BLaER1 treated with 17β-estradiol and CSF1 and Interleukin-3, amounts not matched to agents 10 nM and 100 nM (cell line): ENCODE results near the gene BACH2.
"Not testable (repeated sequence)": the region's sequence is repeated elsewhere in the genome, so short reads cannot be mapped to it uniquely, and the experiment has no call there.

Experiments
- H3K27ac ChIP-seq, 11 experiments: shearing (Covaris generic); formaldehyde crosslinking; 2 replicates each; pipeline ENCODE4 v1.8.1; 2022
- H3K27me3 ChIP-seq, 11 experiments: shearing (Covaris generic); formaldehyde crosslinking; 2 replicates each; pipeline ENCODE4 v1.8.1; 2022
- H3K36me3 ChIP-seq, 11 experiments: shearing (Covaris generic); formaldehyde crosslinking; 2 replicates each; pipeline ENCODE4 v1.8.1; 2022
- H3K4me1 ChIP-seq, 10 experiments: shearing (Covaris generic); formaldehyde crosslinking; 2 replicates each; pipeline ENCODE4 v1.8.1; 2022
- H3K4me2 ChIP-seq, 11 experiments: shearing (Covaris generic); formaldehyde crosslinking; 2 replicates each; pipeline ENCODE4 v1.8.1; 2022
- H3K4me3 ChIP-seq, 10 experiments: shearing (Covaris generic); formaldehyde crosslinking; 2 replicates each; pipeline ENCODE4 v1.8.1; 2022
- H3K9ac ChIP-seq, 11 experiments: shearing (Covaris generic); formaldehyde crosslinking; 2 replicates each; pipeline ENCODE4 v1.8.1; 2022
- H3K9me3 ChIP-seq, 11 experiments: shearing (Covaris generic); formaldehyde crosslinking; replicated peaks in 1 of 11; 2 replicates each; pipeline ENCODE4 v1.8.1; 2022
- H4K20me1 ChIP-seq, 11 experiments: shearing (Covaris generic); formaldehyde crosslinking; 2 replicates each; pipeline ENCODE4 v1.8.1; 2022
- Cebpa-rat ChIP-seq, 11 experiments: shearing (Covaris generic); IDR thresholded peaks; 2 replicates each; pipeline ENCODE4 v1.8.1; 2022

Gene BACH2

DNA sequence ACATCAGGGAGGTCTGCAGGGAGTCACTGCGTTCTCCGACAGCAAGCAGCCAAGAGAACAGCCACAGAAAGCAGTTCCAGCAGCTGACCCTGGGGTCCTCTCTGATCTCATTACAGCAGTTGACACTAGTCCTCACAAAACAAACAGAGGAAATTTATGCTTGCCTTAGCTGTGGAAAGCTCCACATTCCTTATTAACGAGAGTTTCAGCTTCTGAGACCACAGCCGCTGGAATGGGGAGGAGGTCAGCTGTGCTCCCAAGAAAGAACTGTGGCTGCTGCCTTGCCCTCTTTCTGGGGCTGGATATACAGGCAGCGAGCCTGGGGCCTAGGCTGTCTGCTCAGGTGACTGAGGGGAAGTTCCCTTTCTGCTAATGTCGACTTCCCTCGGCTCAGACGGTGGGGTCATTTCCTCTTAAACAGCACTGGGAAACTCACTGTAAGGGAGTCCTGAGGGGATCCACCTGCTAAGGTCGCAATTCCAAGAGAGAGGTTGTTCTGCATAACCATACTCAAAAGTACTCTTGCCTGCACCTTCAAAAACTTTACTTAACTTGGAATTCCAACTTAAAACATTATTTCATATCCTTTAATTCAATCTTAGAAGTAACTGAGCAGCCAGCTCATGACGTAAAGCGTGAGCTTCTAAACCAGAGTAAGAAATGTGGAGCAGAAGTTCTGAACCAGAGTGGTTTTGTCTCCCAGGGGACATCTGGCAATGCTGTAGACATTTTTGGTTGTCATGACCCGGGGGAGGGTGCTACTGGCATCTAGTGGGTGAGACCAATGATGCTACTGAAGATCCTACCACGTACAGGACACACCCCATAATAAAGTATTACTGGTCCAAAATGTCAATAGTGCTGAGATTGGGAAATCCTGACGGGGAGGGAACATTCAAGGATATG, 80.3 kb downstream of the BACH2 start:
- Histone ChIP-seq H3K27me3 (no peaks in the 10 kb centered on the region), H3K36me3 (peaks cover 0 to 9% (median 0%) of the 10 kb centered on the region in 11 experiments; a peak in 1 of 22 replicates), H4K20me1 (peaks cover 0 to 94% (median 0%) of the 10 kb centered on the region in 11 experiments; a peak in 3 of 22 replicates), H3K27ac (peak overlapping the region in 8 of 11 experiments; percentile 18 to 49 (median 46); a peak in 13 of 22 replicates), H3K4me2 (peak overlapping the region; percentile 53 to 76 (median 64)), H3K9ac (peak overlapping the region in 2 of 11 experiments; percentile 23 to 39; a peak in 3 of 22 replicates), H3K4me1 (peaks cover 44 to 60% (median 55%) of the 10 kb centered on the region in 10 experiments), H3K9me3 (no peaks in the 10 kb centered on the region), H3K4me3 (no peak overlapping the region)
- no peak for TF ChIP-seq Cebpa-rat (IDR thresholded peaks at IDR 0.05)

DNA sequence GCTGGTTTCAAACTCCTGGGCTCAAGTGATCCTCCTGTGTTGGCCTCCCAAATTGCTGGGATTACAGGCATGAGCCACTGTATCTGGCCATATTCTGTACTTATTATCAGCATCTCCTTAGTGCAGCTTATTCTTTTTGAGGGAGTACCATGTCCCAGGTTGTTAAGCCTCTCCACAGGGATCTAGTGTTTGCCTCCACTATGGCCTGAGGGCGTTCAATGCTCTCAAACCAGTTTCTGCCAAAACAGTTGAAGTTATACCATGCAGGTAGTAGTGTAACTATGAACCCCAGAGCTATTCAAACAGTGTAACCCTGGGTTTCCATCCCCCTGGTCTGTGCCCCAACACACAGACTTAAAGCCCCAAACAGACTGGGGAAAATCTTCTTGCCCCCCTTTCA, 81.7 kb downstream of the BACH2 start:
- H3K9me3 ChIP-seq: no peaks in the 10 kb centered on the region
- no peak overlapping the region for H3K9ac ChIP-seq
- peaks cover 0 to 81% (median 0%) of the 10 kb centered on the region in 11 experiments; a peak in 3 of 22 replicates for H4K20me1 ChIP-seq
- H3K4me3 ChIP-seq: no peak overlapping the region
- 0 out of 22 replicates have a peak overlapping the region, but pooled peaks of 2 of the 11 experiments have one; percentile 7 to 68 for H3K4me2 ChIP-seq
- no peak overlapping the region for H3K27ac ChIP-seq
- no peaks in the 10 kb centered on the region for H3K27me3 ChIP-seq
- peaks cover 44 to 56% (median 46%) of the 10 kb centered on the region in 10 experiments for H3K4me1 ChIP-seq
- H3K36me3 ChIP-seq: peaks cover 0 to 14% (median 0%) of the 10 kb centered on the region in 11 experiments; a peak in 2 of 22 replicates
- no peak for TF ChIP-seq Cebpa-rat (IDR thresholded peaks at IDR 0.05)

DNA sequence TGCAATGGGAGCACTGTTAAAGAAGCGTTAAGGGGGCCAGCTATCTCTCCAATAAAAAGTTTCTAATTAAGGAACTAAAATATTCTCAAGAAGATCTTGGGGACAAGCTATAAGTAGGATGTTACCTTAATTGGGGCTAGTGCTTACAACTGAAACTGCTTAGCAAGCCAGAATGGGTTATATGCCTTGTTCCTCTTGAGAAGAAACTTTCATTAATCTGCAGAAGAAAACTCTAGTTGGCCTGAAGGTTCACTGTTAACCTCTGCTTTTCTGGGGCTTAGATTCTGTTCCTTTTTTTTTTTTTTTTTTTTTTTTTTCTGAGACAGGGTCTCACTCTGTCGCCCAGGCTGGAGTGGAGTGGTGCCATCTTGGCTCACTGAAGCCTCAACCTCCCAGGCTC, 82.2 kb downstream of the BACH2 start:
- no peak for TF ChIP-seq Cebpa-rat (IDR thresholded peaks at IDR 0.05)
- Histone ChIP-seq H3K4me2 (0 out of 22 replicates have a peak overlapping the region, but pooled peaks of 2 of the 11 experiments have one; percentile 7 to 68), H3K27me3 (no peaks in the 10 kb centered on the region), H3K4me1 (peaks cover 39 to 56% (median 42%) of the 10 kb centered on the region in 10 experiments), H3K9me3 (no peaks in the 10 kb centered on the region), H3K4me3 (no peak overlapping the region), H4K20me1 (peaks cover 0 to 76% (median 0%) of the 10 kb centered on the region in 11 experiments; a peak in 3 of 22 replicates), H3K36me3 (peaks cover 0 to 14% (median 0%) of the 10 kb centered on the region in 11 experiments; a peak in 2 of 22 replicates), H3K9ac (no peak overlapping the region), H3K27ac (no peak overlapping the region)

DNA sequence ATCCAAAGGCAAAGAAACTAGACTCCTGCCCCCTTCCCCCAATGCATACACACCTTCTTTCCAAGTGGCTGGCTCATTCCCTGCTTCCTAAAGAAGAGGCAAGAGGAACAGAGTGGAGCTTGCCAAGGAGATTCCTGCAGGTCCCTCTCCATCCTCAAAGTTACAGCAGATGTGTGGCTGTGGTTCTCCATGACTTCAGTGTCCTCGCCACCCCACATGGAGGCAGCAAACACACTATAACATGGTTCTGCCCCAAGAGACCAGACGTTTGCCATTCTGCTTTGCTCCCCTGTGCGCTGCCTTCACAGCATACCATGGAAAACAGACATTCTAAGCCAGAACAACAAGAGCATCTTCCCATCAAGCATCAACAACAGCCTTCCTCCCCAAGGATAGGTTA, 84.4 kb downstream of the BACH2 start:
- H3K27me3 ChIP-seq: no peaks in the 10 kb centered on the region
- H3K9me3 ChIP-seq: no peaks in the 10 kb centered on the region
- peaks cover 17 to 37% (median 20%) of the 10 kb centered on the region in 10 experiments for H3K4me1 ChIP-seq
- H3K4me3 ChIP-seq: no peak overlapping the region
- peaks cover 0 to 54% (median 0%) of the 10 kb centered on the region in 11 experiments; a peak in 3 of 22 replicates for H4K20me1 ChIP-seq
- no peak overlapping the region for H3K9ac ChIP-seq
- H3K4me2 ChIP-seq: no peak overlapping the region
- peaks cover 0 to 14% (median 0%) of the 10 kb centered on the region in 11 experiments; a peak in 3 of 22 replicates for H3K36me3 ChIP-seq
- TF ChIP-seq Cebpa-rat (IDR thresholded peaks at IDR 0.05): no peak
- no peak overlapping the region for H3K27ac ChIP-seq

DNA sequence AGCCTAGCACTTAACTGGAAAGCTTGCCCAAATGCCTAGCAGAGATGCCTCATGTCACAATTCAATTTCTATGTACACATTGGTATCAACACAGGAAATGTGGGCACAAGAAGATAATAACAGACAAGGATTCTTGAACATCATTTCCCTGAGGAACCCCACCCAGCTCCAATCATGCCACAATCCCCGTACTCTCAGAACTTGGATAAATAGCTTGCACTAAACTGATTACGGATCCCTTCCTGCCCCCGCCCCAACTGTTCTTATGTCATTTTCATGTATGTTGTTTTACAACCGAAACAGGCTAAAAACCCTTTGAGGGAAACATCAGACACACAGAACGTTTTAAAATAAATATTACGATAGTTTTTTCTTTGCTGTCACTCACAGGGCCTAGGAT, 87.1 kb downstream of the BACH2 start:
- no peaks in the 10 kb centered on the region for H3K27me3 ChIP-seq
- no peak overlapping the region for H3K27ac ChIP-seq
- H3K9ac ChIP-seq: no peak overlapping the region
- H3K9me3 ChIP-seq: no peaks in the 10 kb centered on the region
- no peak overlapping the region for H3K4me2 ChIP-seq
- no peak overlapping the region for H3K4me3 ChIP-seq
- peaks cover 0 to 42% (median 18%) of the 10 kb centered on the region in 11 experiments; a peak in 11 of 22 replicates for H3K36me3 ChIP-seq
- H3K4me1 ChIP-seq: peaks cover 0 to 13% (median 0%) of the 10 kb centered on the region in 10 experiments; a peak in 4 of 20 replicates
- no peak for TF ChIP-seq Cebpa-rat (IDR thresholded peaks at IDR 0.05)
- H4K20me1 ChIP-seq: peaks cover 0 to 45% (median 0%) of the 10 kb centered on the region in 11 experiments; a peak in 2 of 22 replicates

DNA sequence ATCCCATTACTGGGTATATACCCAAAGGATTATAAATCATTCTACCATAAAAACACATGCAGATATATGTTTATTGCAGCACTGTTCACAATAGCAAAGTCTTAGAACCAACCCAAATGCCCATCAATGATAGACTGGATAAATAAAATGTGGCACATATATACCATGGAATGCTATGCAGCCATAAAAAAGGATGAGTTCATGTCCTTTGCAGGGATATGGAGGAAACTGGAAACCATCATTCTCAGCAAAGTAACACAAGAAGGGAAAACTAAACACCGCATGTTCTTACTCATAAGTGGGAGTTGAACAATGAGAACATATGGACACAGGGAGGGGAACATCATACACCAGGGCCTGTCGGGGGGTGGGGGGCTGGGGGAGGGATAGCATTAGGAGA, 88.0 kb downstream of the BACH2 start:
- not testable (repeated sequence) for H3K27me3 ChIP-seq, H3K9ac ChIP-seq, H3K27ac ChIP-seq, H3K9me3 ChIP-seq, H3K4me3 ChIP-seq, H3K4me1 ChIP-seq, H3K4me2 ChIP-seq
- Histone ChIP-seq H4K20me1 (peaks cover 0 to 45% (median 0%) of the 10 kb centered on the region in 11 experiments; a peak in 2 of 22 replicates), H3K36me3 (peaks cover 0 to 50% (median 24%) of the 10 kb centered on the region in 11 experiments; a peak in 11 of 22 replicates)

DNA sequence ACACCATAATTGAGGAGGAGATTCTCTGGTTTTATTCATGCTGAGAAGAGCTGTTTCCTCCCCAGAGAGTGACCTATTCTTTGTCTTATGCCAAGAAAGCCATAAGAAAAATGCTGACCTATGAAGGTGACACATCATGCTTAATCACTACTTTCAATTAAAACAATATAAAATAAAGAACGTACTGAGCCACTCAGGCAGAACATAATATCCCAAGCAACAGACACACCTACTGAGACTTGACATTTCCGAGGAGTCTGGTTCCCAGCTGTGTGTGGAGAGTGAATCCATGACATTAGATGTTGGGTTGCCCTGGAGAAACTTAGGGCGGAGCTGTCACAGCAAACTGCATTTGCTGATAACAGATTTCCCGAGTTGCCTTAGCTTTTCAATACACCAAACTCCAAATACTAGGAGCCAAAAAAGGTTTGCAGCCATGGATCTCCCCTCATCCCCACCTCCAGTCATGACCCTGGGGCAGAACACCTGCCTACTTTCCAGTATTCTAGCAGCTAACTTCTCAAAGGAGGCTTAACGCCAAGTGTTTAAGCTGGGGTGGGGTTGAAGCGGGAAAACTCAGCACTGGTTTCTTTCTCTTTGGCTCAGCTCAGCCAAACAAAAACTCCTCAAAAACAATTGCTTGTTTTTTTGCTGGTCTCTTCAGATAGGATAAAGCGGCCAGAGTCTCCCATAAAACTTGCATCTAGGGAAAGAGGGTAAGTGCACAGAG, 92.2 kb downstream of the BACH2 start:
- peaks cover 0 to 3% (median 0%) of the 10 kb centered on the region in 10 experiments; a peak in 1 of 20 replicates for H3K4me1 ChIP-seq
- no peak overlapping the region for H3K4me2 ChIP-seq
- H3K9ac ChIP-seq: no peak overlapping the region

DNA sequence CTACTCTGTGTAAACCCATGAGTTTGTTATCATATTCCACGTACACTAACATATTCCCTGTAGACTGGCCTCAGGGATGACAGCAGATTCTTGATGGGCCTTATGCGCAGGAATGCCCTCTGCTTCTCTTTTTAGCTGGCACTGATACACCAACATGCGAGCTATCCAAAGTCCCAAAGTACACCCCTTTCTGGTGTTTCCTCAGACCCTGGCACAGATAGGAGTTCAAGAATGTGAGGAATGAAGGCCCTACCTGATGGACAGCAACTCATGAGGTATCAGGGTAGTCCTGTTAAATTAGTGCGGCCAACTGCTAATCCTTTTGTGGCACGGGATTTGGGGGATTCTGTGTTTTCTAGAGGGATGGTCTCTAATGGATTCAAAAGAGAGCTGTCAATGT, 93.0 kb downstream of the BACH2 start:
- no peak for TF ChIP-seq Cebpa-rat (IDR thresholded peaks at IDR 0.05)
- no peak overlapping the region for H3K27ac ChIP-seq
- H3K36me3 ChIP-seq: peaks cover 0 to 82% (median 38%) of the 10 kb centered on the region in 11 experiments; a peak in 17 of 22 replicates
- no peak overlapping the region for H3K4me3 ChIP-seq
- H3K27me3 ChIP-seq: no peaks in the 10 kb centered on the region
- H4K20me1 ChIP-seq: peaks cover 0 to 29% (median 0%) of the 10 kb centered on the region in 11 experiments; a peak in 2 of 22 replicates
- no peak overlapping the region for H3K4me2 ChIP-seq
- no peak overlapping the region for H3K9ac ChIP-seq
- H3K9me3 ChIP-seq: peaks cover 0 to 26% (median 16%) of the 10 kb centered on the region in 11 experiments; a peak in 19 of 22 replicates
- H3K4me1 ChIP-seq: no peaks in the 10 kb centered on the region

More for the DNA sequence above, 92.2 kb downstream of the BACH2 start:
- Histone ChIP-seq H3K27ac (no peak overlapping the region), H3K27me3 (no peaks in the 10 kb centered on the region), H3K9me3 (peaks cover 0 to 18% (median 8%) of the 10 kb centered on the region in 11 experiments; a peak in 14 of 22 replicates), H4K20me1 (peaks cover 0 to 29% (median 0%) of the 10 kb centered on the region in 11 experiments; a peak in 2 of 22 replicates), H3K36me3 (peaks cover 0 to 73% (median 32%) of the 10 kb centered on the region in 11 experiments; a peak in 15 of 22 replicates), H3K4me3 (no peak overlapping the region)
- TF ChIP-seq Cebpa-rat (IDR thresholded peaks at IDR 0.05): no peak
